ENCODE measurements around the gene THSD7B. TPM values are rescaled to one million over a fixed set of nuclear protein-coding genes. Genes with fewer than 3 reads are reported as not detected.
A peak's percentile ranks its signal among the peaks of the same experiment; 100 is the strongest.
"Not testable (repeated sequence)": the region's sequence is repeated elsewhere in the genome, so short reads cannot be mapped to it uniquely, and the experiment has no call there.

THSD7B gene
- total and polyA plus RNA-seq, 2 donors from 2014 or later: 0.34 to 0.85 TPM

DNA sequence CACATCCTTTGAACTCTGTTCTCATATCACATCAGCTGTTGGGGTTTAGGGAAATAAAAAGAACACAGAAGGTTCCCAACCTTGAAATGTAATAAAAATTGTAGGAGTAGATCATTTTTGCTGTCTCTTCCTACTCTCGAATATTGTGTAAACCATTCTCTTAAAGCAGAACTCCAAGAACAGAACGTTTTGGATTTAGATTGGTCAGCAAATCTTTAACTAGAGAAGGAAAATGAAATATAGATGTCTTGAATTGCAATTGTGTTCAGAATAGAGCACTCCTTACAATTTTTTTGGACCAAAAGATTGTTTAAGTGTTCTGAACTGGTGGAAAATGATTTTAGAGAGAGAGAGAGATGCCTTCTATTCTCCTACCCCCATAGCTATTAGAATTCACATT, 23.9 kb upstream of the THSD7B start:
- Histone ChIP-seq H3K4me3 (ENCODE audit: low read length in 3 of 3) (no peak overlapping the region), H3K27ac (ENCODE audit: low read depth in 2 of 2, low read length in 2 of 2) (no peak overlapping the region), H3K4me1 (ENCODE audit: control insufficient read depth in 2 of 3, insufficient read depth in 2 of 3, low read depth in 1 of 3, low read length in 3 of 3) (no peaks in the 10 kb centered on the region), H3K9ac (ENCODE audit: low read length in 3 of 3) (no peak overlapping the region), H3K36me3 (ENCODE audit: control insufficient read depth in 2 of 3, insufficient read depth in 3 of 3, low read length in 3 of 3) (no peaks in the 10 kb centered on the region), H3K27me3 (ENCODE audit: control insufficient read depth, insufficient read depth, low read length) (no peaks in the 10 kb centered on the region), H3K9me3 (ENCODE audit: control insufficient read depth in 2 of 3, insufficient read depth in 1 of 3, low read length in 3 of 3) (no peaks in the 10 kb centered on the region)
- FAIRE-seq: no peak
- intact Hi-C loops (cut with DNase I): no loop called here
- no peak for DNase-seq
- TF ChIP-seq, protein P1, sequence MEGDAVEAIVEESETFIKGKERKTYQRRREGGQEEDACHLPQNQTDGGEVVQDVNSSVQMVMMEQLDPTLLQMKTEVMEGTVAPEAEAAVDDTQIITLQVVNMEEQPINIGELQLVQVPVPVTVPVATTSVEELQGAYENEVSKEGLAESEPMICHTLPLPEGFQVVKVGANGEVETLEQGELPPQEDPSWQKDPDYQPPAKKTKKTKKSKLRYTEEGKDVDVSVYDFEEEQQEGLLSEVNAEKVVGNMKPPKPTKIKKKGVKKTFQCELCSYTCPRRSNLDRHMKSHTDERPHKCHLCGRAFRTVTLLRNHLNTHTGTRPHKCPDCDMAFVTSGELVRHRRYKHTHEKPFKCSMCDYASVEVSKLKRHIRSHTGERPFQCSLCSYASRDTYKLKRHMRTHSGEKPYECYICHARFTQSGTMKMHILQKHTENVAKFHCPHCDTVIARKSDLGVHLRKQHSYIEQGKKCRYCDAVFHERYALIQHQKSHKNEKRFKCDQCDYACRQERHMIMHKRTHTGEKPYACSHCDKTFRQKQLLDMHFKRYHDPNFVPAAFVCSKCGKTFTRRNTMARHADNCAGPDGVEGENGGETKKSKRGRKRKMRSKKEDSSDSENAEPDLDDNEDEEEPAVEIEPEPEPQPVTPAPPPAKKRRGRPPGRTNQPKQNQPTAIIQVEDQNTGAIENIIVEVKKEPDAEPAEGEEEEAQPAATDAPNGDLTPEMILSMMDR (IDR thresholded peaks at IDR 0.05; ENCODE audit: borderline replicate concordance, extremely low read depth, insufficient read depth): no peak

DNA sequence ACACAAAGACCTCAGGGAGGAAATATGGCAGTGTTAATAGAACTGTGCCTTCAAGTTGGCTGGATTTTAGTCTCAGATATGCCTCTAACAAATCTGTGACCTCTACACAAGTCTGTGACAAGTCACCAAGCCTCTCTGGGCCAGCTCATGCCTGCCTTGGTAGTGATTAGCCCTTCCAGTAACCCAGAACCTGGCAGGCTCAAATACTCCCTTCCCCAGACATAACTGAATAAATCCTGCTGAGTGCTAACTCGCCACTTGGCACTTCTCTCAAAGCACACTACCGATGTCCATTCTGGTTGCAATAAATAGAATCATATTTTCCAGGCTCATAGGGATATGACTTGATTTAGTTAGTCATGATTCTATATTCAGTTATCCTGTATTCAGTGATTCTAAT, 15.3 kb upstream of the THSD7B start:
- FAIRE-seq (no peak), DNase-seq (no peak)
- Histone ChIP-seq H3K9me3 (ENCODE audit: control insufficient read depth in 2 of 3, insufficient read depth in 1 of 3, low read length in 3 of 3) (no peaks in the 10 kb centered on the region), H3K9ac (ENCODE audit: low read length in 3 of 3) (no peak overlapping the region), H3K4me1 (ENCODE audit: control insufficient read depth in 2 of 3, insufficient read depth in 2 of 3, low read depth in 1 of 3, low read length in 3 of 3) (no peaks in the 10 kb centered on the region), H3K4me3 (ENCODE audit: low read length in 3 of 3) (no peak overlapping the region), H3K27me3 (ENCODE audit: control insufficient read depth, insufficient read depth, low read length) (no peaks in the 10 kb centered on the region), H3K27ac (ENCODE audit: low read depth in 2 of 2, low read length in 2 of 2) (no peak overlapping the region), H3K36me3 (ENCODE audit: control insufficient read depth in 2 of 3, insufficient read depth in 3 of 3, low read length in 3 of 3) (no peaks in the 10 kb centered on the region)
- TF ChIP-seq, protein P1 (IDR thresholded peaks at IDR 0.05; ENCODE audit: borderline replicate concordance, extremely low read depth, insufficient read depth): no peak
- intact Hi-C loops (cut with DNase I): no loop called here

DNA sequence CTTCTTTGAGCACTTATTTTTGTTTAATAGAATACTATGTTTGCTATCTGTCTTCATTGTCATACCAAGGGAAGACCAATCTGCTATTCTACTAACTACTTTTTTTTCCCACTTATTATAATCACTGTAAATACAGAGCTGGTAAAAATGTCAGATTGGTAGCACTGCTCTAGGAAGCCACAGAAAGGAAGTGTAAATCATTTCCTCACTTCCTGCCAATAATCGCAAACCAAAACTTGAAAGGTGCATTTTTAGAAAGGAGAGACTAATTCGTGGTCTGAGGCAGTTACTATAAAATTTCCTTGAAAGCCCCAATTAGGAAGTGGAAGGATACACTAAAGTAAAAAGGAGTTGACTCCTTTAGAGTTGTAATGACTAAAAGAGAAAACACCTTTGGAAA, 13.9 kb upstream of the THSD7B start:
- H3K9ac ChIP-seq (ENCODE audit: low read length in 3 of 3): no peak overlapping the region
- DNase-seq (no peak), FAIRE-seq (no peak)
- H3K27me3 ChIP-seq (ENCODE audit: control insufficient read depth, insufficient read depth, low read length): no peaks in the 10 kb centered on the region
- H3K4me3 ChIP-seq (ENCODE audit: low read length in 3 of 3): no peak overlapping the region
- TF ChIP-seq, protein P1 (IDR thresholded peaks at IDR 0.05; ENCODE audit: borderline replicate concordance, extremely low read depth, insufficient read depth): no peak
- H3K4me1 ChIP-seq (ENCODE audit: control insufficient read depth in 2 of 3, insufficient read depth in 2 of 3, low read depth in 1 of 3, low read length in 3 of 3): no peaks in the 10 kb centered on the region
- no peaks in the 10 kb centered on the region for H3K36me3 ChIP-seq (ENCODE audit: control insufficient read depth in 2 of 3, insufficient read depth in 3 of 3, low read length in 3 of 3)
- H3K9me3 ChIP-seq (ENCODE audit: control insufficient read depth in 2 of 3, insufficient read depth in 1 of 3, low read length in 3 of 3): no peaks in the 10 kb centered on the region
- H3K27ac ChIP-seq (ENCODE audit: low read depth in 2 of 2, low read length in 2 of 2): no peak overlapping the region
- intact Hi-C loops (cut with DNase I): no loop called here

DNA sequence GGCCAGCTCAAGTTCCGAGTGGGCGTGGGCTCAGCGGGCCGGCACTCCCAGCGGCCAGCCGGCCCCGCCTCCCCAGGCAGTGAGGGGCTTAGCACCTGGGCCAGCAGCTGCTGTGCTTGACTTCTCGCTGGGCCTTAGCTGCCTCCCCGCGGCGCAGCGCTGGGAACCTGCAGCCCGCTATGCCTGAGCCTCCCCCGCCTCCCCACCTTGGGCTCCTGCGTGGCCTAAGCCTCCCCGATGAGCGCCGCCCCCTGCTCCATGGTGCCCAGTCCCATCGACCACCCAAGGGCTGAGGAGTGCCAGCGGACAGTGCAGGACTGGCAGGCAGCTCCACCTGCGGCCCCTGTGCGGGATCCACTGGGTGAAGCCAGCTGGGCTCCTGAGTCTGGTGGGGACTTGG, 6.8 kb upstream of the THSD7B start:
- H3K36me3 ChIP-seq (ENCODE audit: control insufficient read depth in 2 of 3, insufficient read depth in 3 of 3, low read length in 3 of 3); H3K27me3 ChIP-seq (ENCODE audit: control insufficient read depth, insufficient read depth, low read length); H3K27ac ChIP-seq (ENCODE audit: low read depth in 2 of 2, low read length in 2 of 2); H3K9ac ChIP-seq (ENCODE audit: low read length in 3 of 3); H3K9me3 ChIP-seq (ENCODE audit: control insufficient read depth in 2 of 3, insufficient read depth in 1 of 3, low read length in 3 of 3); FAIRE-seq; H3K4me1 ChIP-seq (ENCODE audit: control insufficient read depth in 2 of 3, insufficient read depth in 2 of 3, low read depth in 1 of 3, low read length in 3 of 3); intact Hi-C loops (cut with DNase I); H3K4me3 ChIP-seq (ENCODE audit: low read length in 3 of 3): not testable (repeated sequence)
- peak in 1 of 5 donors; percentile 59 for DNase-seq
